SK-N-SH treated with all-trans-retinoic acid at 6 μM for 48 hours (cell line): ENCODE data around the gene MAN2B1.

Source experiments
- ATAC-seq: fragments of 200-7000 bp; cut with Tn5 transposase; 3 replicates; pipeline ENCODE4 v1.9.1; 2020; ENCODE audit warnings: mild to moderate bottlenecking, moderate library complexity
- ARNTL ChIP-seq: fragments of 450-650 bp; formaldehyde crosslinking; IDR thresholded peaks from 2 replicates; pipeline ENCODE4 v1.5.0; 2020; ENCODE audit warnings: low read depth, mild to moderate bottlenecking, moderate library complexity, borderline replicate concordance
- BACH2 ChIP-seq: fragments of 250-450 bp; sonication (Bioruptor Pico); IDR thresholded peaks from 2 replicates; pipeline ENCODE4 v1.9.0; 2021; ENCODE audit warnings: mild to moderate bottlenecking, borderline replicate concordance
- CREB5 ChIP-seq: fragments of 250-450 bp; sonication (Bioruptor Pico); IDR thresholded peaks from 2 replicates; pipeline ENCODE4 v1.5.1; 2020; ENCODE audit warnings: low read depth, mild to moderate bottlenecking, moderate library complexity
- CSDC2 ChIP-seq: fragments of 250-450 bp; sonication (Bioruptor Pico); IDR thresholded peaks from 2 replicates; pipeline ENCODE4 v1.5.0; 2020; ENCODE audit warnings: mild to moderate bottlenecking, moderate library complexity
- CSRNP3 ChIP-seq: fragments of 250-450 bp; sonication (Bioruptor Pico); IDR thresholded peaks from 2 replicates; pipeline ENCODE4 v1.5.1; 2021; ENCODE audit warnings: mild to moderate bottlenecking, moderate library complexity
- ESRRG ChIP-seq: fragments of 250-450 bp; sonication (Bioruptor Pico); IDR thresholded peaks from 2 replicates; pipeline ENCODE4 v1.6.1; 2021; ENCODE audit warnings: mild to moderate bottlenecking
- GLIS3 ChIP-seq: fragments of 250-450 bp; sonication (Bioruptor Pico); IDR thresholded peaks from 2 replicates; pipeline ENCODE4 v1.5.0; 2020; ENCODE audit warnings: mild to moderate bottlenecking, moderate library complexity
- ISL1 ChIP-seq: fragments of 250-450 bp; sonication (Bioruptor Pico); IDR thresholded peaks from 2 replicates; pipeline ENCODE4 v2.1.2; 2022; ENCODE audit warnings: mild to moderate bottlenecking, moderate library complexity
- OSR1 ChIP-seq: fragments of 250-450 bp; sonication (Bioruptor Pico); IDR thresholded peaks from 2 replicates; pipeline ENCODE4 v1.8.0; 2022; ENCODE audit warnings: moderate library complexity, mild to moderate bottlenecking, inconsistent platforms
- PATZ1 ChIP-seq: fragments of 250-450 bp; sonication (Bioruptor Pico); IDR thresholded peaks from 2 replicates; pipeline ENCODE4 v1.8.0; 2020; ENCODE audit warnings: mild to moderate bottlenecking, moderate library complexity, borderline replicate concordance
- POU6F1 ChIP-seq: fragments of 250-450 bp; sonication (Bioruptor Pico); IDR thresholded peaks from 2 replicates; pipeline ENCODE4 v1.8.0; 2021; ENCODE audit warnings: low read depth, mild to moderate bottlenecking, moderate library complexity, borderline replicate concordance
- PPARA ChIP-seq: fragments of 250-450 bp; sonication (Bioruptor Pico); IDR thresholded peaks from 2 replicates; pipeline ENCODE4 v1.5.0; 2020; ENCODE audit warnings: mild to moderate bottlenecking, borderline replicate concordance
- RARB ChIP-seq: fragments of 250-450 bp; sonication (Bioruptor Pico); IDR thresholded peaks from 2 replicates; pipeline ENCODE4 v1.8.0; 2021; ENCODE audit warnings: mild to moderate bottlenecking, moderate library complexity
- SNAI2 ChIP-seq: fragments of 250-450 bp; sonication (Bioruptor Pico); IDR thresholded peaks from 2 replicates; pipeline ENCODE4 v1.5.0; 2020; ENCODE audit warnings: mild to moderate bottlenecking, moderate library complexity
- TCF4 ChIP-seq: fragments of 250-450 bp; sonication (Bioruptor Pico); IDR thresholded peaks from 2 replicates; pipeline ENCODE4 v1.8.0; 2021; ENCODE audit warnings: mild to moderate bottlenecking, moderate library complexity, borderline replicate concordance
- TOX ChIP-seq: fragments of 250-450 bp; sonication (Bioruptor Pico); IDR thresholded peaks from 2 replicates; pipeline ENCODE4 v1.8.0; 2021; ENCODE audit warnings: mild to moderate bottlenecking, moderate library complexity, borderline replicate concordance
- TSHZ2 ChIP-seq: fragments of 250-450 bp; sonication (Bioruptor Pico); IDR thresholded peaks from 2 replicates; pipeline ENCODE4 v1.5.0; 2020; ENCODE audit warnings: mild to moderate bottlenecking, moderate library complexity
- ZC3H10 ChIP-seq: fragments of 250-450 bp; sonication (Bioruptor Pico); IDR thresholded peaks from 2 replicates; pipeline ENCODE4 v1.5.1; 2021; ENCODE audit warnings: mild to moderate bottlenecking, moderate library complexity
- ZFP3 ChIP-seq: fragments of 250-450 bp; sonication (Bioruptor Pico); IDR thresholded peaks from 2 replicates; pipeline ENCODE4 v1.5.0; 2020; ENCODE audit warnings: mild to moderate bottlenecking, moderate library complexity
- ZFP30 ChIP-seq: fragments of 450-650 bp; formaldehyde crosslinking; IDR thresholded peaks from 2 replicates; pipeline ENCODE4 v1.5.0; 2022; ENCODE audit warnings: mild to moderate bottlenecking, moderate library complexity
- ZNF565 ChIP-seq: fragments of 450-650 bp; formaldehyde crosslinking; conservative IDR thresholded peaks from 2 replicates; pipeline ENCODE4 v1.5.0; 2020; ENCODE audit warnings: low read depth, mild to moderate bottlenecking, moderate library complexity
- ZNF70 ChIP-seq: fragments of 450-650 bp; formaldehyde crosslinking; IDR thresholded peaks from 2 replicates; pipeline ENCODE4 v1.5.0; 2020; ENCODE audit warnings: mild to moderate bottlenecking, moderate library complexity
- ZNF8 ChIP-seq: fragments of 450-650 bp; formaldehyde crosslinking; IDR thresholded peaks from 2 replicates; pipeline ENCODE4 v1.5.0; 2020; ENCODE audit warnings: mild to moderate bottlenecking, moderate library complexity

The MAN2B1 gene

GRCh38 chr19:12687496-12688196 is 21.1 kb upstream of the MAN2B1 start, which contains the start of gene GNG14 (continued):
- TF ChIP-seq TSHZ2 (CRISPR knock-in tag) (no peak), PPARA (CRISPR knock-in tag) (no peak), ISL1 (CRISPR knock-in tag) (no peak), BACH2 (CRISPR knock-in tag) (no peak)

GRCh38 chr19:12685831-12686230 is 19.3 kb upstream of the MAN2B1 start:
- ATAC-seq = no peak
- TF ChIP-seq ZNF70 (no peak), ZC3H10 (CRISPR knock-in tag) (no peak), ZNF565 (no peak), TCF4 (CRISPR knock-in tag) (no peak)

- peak; percentile 89 for ATAC-seq
- TF ChIP-seq ZFP3 (CRISPR knock-in tag) = peak; percentile 68; the same call in 1 of the 2 replicates
- no peak for TF ChIP-seq ARNTL (CRISPR knock-in tag)
- TF ChIP-seq CREB5 (CRISPR knock-in tag) = no peak
- TF ChIP-seq POU6F1 = 0 out of 2 replicates have a peak, but pooled peaks have one; percentile 35
- no peak for TF ChIP-seq BACH2 (CRISPR knock-in tag)
- TF ChIP-seq ZC3H10 (CRISPR knock-in tag) = no peak
- TF ChIP-seq ZNF70 = 0 out of 2 replicates have a peak, but pooled peaks have one; percentile 7
- TF ChIP-seq ZFP30 (CRISPR knock-in tag) = no peak
- TF ChIP-seq RARB (CRISPR knock-in tag) = no peak
- TF ChIP-seq OSR1 (CRISPR knock-in tag) = no peak
- TF ChIP-seq TSHZ2 (CRISPR knock-in tag) = no peak
- no peak for TF ChIP-seq PPARA (CRISPR knock-in tag)
- TF ChIP-seq SNAI2 (CRISPR knock-in tag) = no peak
- TF ChIP-seq ZNF8 (CRISPR knock-in tag) = peak; percentile 73
- TF ChIP-seq ESRRG = no peak
- TF ChIP-seq ISL1 (CRISPR knock-in tag) = no peak
- 0 out of 2 replicates have a peak, but pooled peaks have one; percentile 73 for TF ChIP-seq GLIS3 (CRISPR knock-in tag)
- no peak for TF ChIP-seq TOX
- TF ChIP-seq TCF4 (CRISPR knock-in tag) = no peak
- no peak for TF ChIP-seq ZNF565
- no peak for TF ChIP-seq CSRNP3
- 0 out of 2 replicates have a peak, but pooled peaks have one; percentile 76 for TF ChIP-seq CSDC2 (CRISPR knock-in tag)
- 0 out of 2 replicates have a peak, but pooled peaks have one; percentile 32 for TF ChIP-seq PATZ1 (CRISPR knock-in tag)
Measured at GRCh38 chr19:12681074-12681987, 14.8 kb upstream of the MAN2B1 start, which contains the start of gene DHPS. Gene DHPS (minus strand): TSS chr19:12681880. CDS start chr19:12681766, 114 bp downstream.
